ENCODE measurements around the gene PLCB1.

The PLCB1 gene

DNA sequence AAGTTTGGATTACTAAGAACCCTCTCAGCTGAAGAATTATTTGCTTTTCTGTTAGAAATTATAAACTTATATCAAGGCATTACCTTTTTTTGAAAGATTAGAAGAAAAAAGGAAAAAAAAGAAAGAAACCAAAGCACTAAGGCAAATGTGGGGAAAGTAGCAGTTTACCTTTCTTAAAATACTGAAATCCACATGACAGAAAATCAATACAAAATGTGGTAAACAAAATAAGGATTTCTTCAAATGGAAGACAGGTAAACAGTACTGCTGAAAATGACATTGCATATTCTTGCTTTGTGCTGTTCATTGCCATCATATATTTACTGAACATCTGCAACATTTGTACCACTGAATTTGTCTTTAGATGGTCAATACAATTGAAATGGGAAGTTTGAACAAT lies 525.6 kb downstream of the PLCB1 start:
- no peak for DNase-seq (ENCODE audit: low spot score)

DNA sequence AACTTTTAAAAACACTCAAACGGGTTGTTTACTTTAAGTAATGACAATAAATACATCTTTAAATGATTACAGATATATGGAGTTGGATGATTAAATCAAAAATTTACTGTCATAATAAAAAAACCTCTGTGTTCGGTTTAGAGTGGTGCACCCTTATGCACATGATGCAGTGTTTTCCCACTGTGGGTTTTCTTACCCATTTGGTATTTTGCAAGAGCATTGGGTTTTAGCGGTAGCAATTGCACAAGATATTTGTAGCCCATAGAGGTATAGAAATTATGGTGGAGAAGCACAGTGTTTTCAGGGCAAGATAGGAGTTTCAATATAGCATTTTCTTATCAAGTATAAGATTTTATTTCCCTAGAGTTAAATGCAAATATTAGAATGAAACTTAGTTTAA lies 526.0 kb downstream of the PLCB1 start:
- DNase-seq (ENCODE audit: low spot score), result no peak

GRCh38 chr20:8661229-8661952 lies 529.3 kb downstream of the PLCB1 start:
- DNase-seq (ENCODE audit: low spot score), result no peak

DNA sequence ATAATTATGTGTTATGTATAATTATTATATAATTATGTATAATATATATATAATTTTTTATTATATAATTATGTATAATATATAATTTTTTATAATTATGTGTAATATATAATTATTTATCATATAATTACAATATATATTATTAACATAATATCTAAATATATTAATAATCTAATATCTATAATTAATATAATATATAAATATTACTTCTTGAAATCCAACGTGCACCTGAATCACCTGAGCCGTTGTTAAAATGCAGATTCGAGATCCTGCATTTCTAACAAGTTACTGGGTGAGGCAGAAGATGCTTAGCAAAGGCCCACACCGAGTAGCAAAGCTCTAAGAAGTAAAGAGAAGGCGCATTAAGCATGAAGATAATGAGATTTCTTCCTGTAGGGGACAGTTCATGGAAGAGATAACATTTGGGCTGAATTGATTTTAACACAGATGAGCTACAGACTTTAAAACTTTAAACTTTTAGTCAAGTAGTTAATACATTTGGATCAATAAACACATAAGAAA lies 530.4 kb downstream of the PLCB1 start:
- no peak for DNase-seq (ENCODE audit: low spot score)

DNA sequence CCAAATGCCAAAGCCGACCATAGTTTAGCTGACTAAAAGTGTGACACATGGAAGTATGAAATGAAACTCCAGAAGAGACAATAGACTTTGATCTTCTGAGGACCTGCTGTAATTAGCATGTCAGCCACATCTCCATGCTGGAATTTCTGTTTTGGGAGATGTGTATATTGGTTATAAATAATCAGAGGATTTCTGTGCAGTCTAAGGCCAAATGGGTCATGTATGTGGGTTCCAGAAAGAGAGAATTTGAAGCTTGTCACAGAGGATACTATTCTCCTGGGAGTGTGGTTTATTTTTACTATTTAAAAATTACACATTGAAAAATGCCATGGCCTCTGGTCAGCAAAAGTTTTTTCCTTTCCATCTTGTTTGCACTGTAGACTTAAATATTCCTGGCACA lies 531.4 kb downstream of the PLCB1 start:
- no peak for DNase-seq (ENCODE audit: low spot score)

GRCh38 chr20:8664778-8665177 lies 532.7 kb downstream of the PLCB1 start:
- DNase-seq (ENCODE audit: low spot score), result no peak

DNA sequence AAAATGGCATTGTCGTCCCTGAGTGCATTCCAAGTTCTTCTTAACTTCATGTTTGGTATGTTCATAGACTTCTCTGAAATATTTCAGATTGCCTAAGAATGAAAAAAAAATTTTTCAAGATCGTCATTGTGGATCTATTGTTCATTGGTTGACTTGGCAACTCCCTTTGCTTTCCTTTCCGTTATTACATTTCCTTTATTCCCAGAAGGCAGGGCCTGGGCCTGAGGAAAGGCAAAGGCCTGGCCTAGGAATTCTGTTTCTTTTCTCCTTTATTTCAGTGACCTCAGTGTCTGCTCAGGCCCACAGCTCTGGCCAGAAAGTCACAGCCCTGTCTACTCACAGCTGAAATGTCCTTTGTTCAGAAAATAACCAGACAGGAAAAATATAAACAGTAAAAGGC lies 535.2 kb downstream of the PLCB1 start:
- no peak for DNase-seq (ENCODE audit: low spot score)

DNA sequence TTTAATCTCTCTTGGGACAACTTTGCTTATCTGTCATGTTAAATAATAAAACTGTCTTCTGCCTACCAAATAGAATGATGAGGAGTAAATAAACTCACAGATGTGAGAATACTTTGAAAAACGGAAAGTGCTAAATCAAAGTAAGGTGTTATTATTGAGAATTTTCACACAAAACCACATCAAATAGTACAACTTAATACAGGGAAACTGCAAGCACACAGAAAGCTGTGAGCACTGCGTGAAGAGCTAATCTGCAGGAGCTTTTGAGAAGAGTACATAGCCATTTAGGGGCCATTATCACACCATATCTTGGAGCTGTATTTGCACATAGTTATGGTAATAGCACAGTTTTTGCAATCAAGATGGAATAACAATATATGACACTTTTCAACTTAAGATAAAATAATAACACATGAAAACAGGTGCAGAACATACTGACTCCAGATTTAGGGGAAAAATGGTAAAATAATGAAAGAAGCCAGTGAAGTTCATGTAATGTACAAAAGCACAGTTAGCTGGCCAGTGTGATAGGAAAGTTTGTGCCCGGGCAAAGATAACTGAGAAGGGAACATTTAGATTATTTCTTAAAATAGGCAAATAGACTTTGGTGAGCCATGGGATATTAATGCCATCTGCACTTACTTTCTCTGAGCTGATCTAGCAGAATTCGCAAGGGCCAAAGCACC lies 538.3 kb downstream of the PLCB1 start:
- no peak for DNase-seq (ENCODE audit: low spot score)

- DNase-seq (ENCODE audit: low spot score), result no peak
Measured at GRCh38 chr20:8670893-8671215, 538.8 kb downstream of the PLCB1 start.

DNA sequence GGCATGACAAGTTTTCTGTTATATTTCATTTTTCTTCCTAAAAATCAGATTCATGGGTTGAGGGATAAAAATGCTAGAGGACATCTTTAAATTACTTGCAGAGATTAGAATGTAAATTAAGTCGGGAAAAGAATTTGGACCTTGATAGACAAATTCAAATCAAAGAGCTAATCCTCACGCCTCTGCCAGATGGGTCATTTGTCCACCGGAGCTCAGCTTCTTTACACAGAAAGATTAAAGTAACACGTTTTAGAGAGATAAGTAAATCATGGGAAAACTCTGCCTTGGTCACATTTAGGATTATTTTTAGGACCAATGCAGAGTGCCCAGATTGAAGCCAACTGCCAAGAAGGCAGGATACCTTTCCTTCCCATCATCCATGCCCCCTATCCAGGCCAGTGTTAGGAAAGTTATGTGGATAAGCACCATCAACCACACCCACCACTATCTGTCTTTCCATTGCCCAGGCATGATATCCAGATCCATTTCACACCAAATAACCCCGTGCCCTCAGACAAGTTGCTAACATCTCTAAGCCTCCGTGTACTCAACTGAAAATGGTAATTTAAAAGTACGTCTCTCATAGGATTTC lies 539.4 kb downstream of the PLCB1 start:
- no peak for DNase-seq (ENCODE audit: low spot score)

- DNase-seq (ENCODE audit: low spot score), result no peak
Measured at GRCh38 chr20:8673116-8673515, 541.0 kb downstream of the PLCB1 start.

GRCh38 chr20:8675896-8676295 lies 543.8 kb downstream of the PLCB1 start:
- DNase-seq (ENCODE audit: low spot score), result no peak

GRCh38 chr20:8678098-8678776 lies 546.2 kb downstream of the PLCB1 start:
- no peak for DNase-seq (ENCODE audit: low spot score)

- DNase-seq (ENCODE audit: low spot score), result no peak
Measured at GRCh38 chr20:8689337-8689736, 557.3 kb downstream of the PLCB1 start.

DNA sequence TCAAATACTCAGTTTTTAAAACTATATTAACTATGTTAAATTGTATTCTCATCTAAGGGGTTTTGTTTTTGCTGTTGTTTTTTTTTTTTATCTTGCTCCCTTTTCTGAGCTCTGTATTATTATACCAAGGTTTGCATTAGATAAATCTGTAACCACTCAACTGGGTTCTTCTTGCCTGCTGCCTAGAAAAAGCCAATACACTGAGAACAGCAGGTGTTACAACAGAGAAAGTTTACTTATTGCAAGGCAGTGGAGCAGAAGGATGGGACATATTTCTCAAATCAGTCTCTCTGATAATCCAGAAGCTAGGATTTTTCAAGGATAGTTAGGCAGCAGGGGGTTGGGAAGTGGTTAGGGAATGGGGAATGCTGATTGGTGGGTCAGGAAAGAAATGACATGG lies 558.0 kb downstream of the PLCB1 start:
- DNase-seq (ENCODE audit: low spot score), result no peak

- no peak for DNase-seq (ENCODE audit: low spot score)
Measured at GRCh38 chr20:8693709-8694108, 561.6 kb downstream of the PLCB1 start.

- no peak for DNase-seq (ENCODE audit: low spot score)
Measured at GRCh38 chr20:8700756-8701155, 568.7 kb downstream of the PLCB1 start.

- DNase-seq (ENCODE audit: low spot score), result no peak
Measured at GRCh38 chr20:8706961-8707700, 575.1 kb downstream of the PLCB1 start.

DNA sequence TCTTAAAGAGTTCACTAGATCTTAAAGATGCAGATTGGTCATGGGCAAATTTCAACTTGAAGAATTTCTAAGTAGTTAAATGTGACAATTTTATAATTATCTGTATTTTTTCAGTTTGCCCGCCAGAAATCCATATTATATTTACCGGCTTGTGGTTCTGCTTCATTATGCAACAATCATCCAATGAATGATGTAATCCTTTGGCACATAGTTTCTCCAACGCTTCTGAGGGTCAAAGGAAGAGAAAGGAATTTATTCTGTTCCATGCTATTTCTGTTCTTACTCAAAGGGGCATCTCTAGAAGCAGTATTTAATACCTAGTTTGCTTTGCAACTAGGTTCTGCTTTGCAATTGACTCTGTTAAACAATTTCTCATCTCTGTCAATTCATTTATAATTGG lies 577.6 kb downstream of the PLCB1 start:
- no peak for DNase-seq (ENCODE audit: low spot score)

GRCh38 chr20:8711501-8711900 lies 579.4 kb downstream of the PLCB1 start:
- no peak for DNase-seq (ENCODE audit: low spot score)

DNA sequence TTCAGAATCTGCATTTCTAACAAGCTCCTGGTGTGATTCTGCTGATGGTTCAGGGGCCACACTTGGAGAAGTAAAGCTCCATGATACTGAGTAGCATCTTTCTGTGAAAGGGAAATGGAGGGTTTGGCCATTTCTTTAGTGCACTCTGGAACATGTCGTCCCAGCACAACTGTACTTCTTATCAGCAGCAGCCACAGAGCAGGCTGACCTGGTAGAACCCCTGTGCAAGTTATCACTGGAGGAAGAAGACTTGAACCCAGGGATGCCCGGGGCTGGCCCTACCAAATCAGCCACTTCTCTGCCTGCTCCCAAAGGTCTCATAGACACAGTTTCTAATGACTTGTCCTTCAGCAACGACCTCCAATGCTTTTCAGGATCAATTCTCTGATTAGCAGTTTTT lies 582.1 kb downstream of the PLCB1 start:
- no peak for DNase-seq (ENCODE audit: low spot score)

- no peak for DNase-seq (ENCODE audit: low spot score)
Measured at GRCh38 chr20:8718279-8718678, 586.2 kb downstream of the PLCB1 start.

Data from CD4-positive, alpha-beta T cell treated with Interleukin-2 at 100 ng/mL for 4 hours (primary cell).